Loucy (cell line): ENCODE data around the gene CACNA1D.

Experiments used
- CTCF ChIP-seq: fragments of 200-600 bp; sonication (generic); conservative IDR thresholded peaks from 2 replicates; pipeline ENCODE4 v1.5.1; 2014; ENCODE audit warnings: mild to moderate bottlenecking, antibody characterized with exemption, low read length
- EZH2phosphoT487 ChIP-seq: fragments of 200-600 bp; IDR thresholded peaks from 2 replicates; pipeline ENCODE4 v1.6.1; 2018; ENCODE audit warnings: antibody characterized with exemption, mild to moderate bottlenecking, moderate library complexity, borderline replicate concordance

- TF ChIP-seq CTCF, result no peak
- no peak for TF ChIP-seq EZH2phosphoT487
Measured at GRCh38 chr3:53552730-53553129, 58.3 kb downstream of the CACNA1D start.
